Erythroblast (primary cell): ENCODE data around the gene ITGA4.

ENCODE experiments used
- DNase-seq, 2 experiments: peaks; one replicate each; lab custom pipeline; 2025; lab: John Stamatoyannopoulos, UW
- GATA1 ChIP-seq: IDR thresholded peaks from 2 replicates; pipeline ENCODE4 v1.6.1; 2011; ENCODE audit warnings: low read depth, mild to moderate bottlenecking, control low read depth, low read length, moderate library complexity
- POLR2A ChIP-seq: IDR thresholded peaks from 2 replicates; pipeline ENCODE4 v1.6.1; 2011; ENCODE audit warnings: mild to moderate bottlenecking, low read length

Gene ITGA4

DNA sequence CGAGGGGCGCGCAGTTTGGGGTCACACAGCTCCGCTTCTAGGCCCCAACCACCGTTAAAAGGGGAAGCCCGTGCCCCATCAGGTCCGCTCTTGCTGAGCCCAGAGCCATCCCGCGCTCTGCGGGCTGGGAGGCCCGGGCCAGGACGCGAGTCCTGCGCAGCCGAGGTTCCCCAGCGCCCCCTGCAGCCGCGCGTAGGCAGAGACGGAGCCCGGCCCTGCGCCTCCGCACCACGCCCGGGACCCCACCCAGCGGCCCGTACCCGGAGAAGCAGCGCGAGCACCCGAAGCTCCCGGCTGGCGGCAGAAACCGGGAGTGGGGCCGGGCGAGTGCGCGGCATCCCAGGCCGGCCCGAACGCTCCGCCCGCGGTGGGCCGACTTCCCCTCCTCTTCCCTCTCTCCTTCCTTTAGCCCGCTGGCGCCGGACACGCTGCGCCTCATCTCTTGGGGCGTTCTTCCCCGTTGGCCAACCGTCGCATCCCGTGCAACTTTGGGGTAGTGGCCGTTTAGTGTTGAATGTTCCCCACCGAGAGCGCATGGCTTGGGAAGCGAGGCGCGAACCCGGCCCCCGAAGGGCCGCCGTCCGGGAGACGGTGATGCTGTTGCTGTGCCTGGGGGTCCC, at the start of gene ITGA4:
Gene ITGA4, plus strand, starts transcription at position 266 of the 620 bp plus-strand sequence. Its CDS starts 269 bp downstream, at position 535.
- TF ChIP-seq GATA1, result no peak
- no peak for TF ChIP-seq POLR2A

DNA sequence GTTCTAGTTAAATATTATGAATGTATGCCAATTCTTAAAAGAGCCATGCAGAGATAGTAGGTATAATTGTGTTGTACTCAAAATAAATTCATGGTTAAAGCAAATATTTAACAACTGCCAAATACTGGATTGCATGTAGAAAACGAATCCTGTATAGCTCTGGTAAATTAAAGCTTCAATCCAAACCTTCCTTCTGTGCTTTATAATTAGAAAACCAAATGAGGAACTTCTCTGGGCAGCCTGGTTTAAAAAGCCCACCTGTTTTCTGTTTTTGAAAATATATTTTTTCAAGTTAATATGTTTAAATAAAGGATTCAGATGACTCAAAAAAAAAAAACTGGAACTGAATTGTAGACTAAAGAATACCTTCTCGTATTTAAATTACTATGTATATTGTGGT, 48.3 kb upstream of the ITGA4 start:
- DNase-seq, result no peak
- TF ChIP-seq POLR2A, result no peak
- TF ChIP-seq GATA1, result no peak

More for the DNA sequence above, at the start of gene ITGA4:
- peak; percentile 94 to 95 for DNase-seq

DNA sequence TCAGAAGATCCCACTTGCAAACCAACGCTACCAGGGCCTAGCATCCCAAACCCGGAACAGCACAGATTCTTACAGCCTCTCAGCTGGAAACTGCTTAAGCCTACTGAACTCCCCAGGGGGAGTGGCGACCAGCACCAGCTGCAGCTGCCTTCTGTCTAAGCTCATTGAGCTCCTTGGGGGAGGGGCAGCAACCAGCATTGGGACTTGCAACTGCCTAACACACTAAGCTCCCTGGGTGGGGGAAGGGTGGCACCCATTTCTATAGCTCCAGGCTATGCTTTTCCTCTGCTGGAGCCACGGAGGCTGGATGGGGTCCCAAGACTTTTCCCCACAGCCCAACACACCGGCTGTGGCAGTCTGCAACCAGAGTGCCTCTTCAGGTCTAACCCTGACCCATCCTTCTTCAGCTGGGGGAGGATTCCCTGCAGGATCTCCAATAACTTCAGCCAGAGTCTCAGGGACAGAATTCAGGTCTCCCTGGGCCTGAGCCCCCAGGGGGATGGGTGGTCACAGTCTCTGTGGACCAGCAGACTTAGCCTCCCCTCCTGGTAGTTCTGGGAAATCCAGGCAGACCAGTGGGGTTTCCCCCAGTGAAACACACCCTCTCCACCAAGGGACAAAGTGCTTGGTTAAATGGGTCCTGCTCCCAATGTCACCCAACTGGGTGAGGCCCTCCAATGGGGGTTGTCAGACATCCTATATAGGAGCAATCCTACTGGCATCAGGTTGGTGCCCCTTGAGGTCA, 45.9 kb upstream of the ITGA4 start:
- peak; percentile 42 to 65 for DNase-seq
- no peak for TF ChIP-seq POLR2A
- no peak for TF ChIP-seq GATA1

DNA sequence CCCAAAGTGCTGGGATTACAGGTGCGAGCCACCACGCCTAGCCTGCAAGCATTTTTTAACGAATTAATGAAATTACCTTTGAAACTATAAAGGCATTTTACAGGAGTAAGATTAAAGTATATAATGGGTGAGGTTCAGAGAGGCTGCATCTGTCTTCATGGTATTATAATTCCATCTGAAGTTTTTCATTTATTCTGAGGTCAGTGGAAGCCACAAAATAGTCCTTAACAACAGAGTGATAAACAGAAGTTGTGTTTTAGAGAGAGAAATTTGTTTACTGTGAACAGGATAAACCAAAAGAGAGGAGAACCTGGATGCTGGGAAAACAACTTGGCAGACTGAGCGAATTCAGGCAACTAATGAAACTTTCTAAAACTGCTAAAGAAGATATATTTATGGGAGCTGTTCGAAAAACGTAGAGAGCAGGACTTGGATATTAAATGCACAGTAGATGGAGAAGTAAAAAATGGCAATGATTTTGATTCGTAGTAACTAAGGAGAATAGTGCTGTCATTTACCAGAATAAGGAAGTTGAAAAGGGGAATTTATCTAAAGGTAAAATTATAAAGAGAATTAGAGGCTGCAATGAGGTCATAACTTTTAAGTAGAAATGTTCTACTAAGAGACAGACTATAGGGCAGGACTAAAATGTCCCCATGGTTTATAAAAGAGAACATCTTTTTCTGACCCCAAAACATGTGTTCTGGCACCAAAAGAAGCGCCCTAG, 37.9 kb upstream of the ITGA4 start:
- DNase-seq, result no peak
- TF ChIP-seq GATA1, result no peak
- no peak for TF ChIP-seq POLR2A

DNA sequence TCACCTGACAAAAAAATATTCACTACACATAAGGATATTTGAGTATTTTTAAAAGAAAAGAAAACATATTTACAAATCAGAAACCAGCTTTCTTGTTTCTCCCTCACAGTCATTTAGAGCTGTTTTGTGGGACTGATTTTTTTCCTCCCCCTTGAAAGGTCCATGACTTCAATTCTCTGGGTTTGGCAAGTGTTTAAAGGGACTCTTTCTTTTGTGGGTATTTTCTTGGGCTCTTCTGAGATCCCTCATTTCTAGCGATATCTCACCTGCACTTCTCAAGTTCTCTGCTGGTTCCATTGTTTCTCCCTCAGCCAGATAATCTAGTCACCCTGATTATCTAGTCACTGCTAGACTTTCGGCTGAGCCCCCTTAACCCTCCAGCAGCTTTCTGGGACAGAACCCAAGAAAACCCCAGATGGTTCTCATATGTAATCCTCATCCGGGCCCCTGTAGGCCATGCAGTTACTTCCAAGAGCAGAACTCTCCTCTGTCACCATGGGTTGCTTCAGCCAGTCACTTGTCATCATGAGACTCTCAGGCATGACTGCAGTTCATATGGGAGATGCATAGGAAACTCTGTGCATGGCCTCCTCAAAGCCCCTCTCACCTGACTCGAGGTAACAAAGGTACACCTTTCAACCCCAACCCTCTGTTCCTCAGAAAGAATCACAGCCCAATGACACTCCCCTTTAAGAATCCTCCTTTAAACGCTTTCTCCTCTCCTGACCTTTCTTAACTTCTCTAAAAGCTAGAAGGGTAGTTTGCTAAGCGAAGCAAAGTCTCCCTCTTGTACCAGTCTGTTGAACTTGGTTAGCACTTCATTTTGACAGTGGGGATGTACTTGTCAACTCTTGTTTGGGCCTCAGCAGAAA, 36.7 kb upstream of the ITGA4 start:
- TF ChIP-seq GATA1 (no peak), POLR2A (no peak)
- no peak for DNase-seq

DNA sequence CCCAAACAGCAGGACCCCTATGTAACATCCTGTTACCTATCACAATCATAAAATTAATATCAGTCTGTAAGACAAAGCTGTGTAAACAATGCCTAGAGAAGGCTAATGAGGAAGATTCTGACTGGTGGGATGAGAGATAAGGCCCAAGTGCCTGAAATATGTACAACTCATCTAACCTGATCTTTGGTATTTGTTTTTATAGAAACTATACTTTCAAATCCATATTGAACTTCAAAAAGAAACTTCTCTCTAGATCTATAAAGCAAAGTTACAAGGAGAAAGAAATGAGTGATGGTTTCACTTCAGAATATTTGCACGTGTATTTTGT, 36.1 kb upstream of the ITGA4 start:
- no peak for DNase-seq
- TF ChIP-seq GATA1 (no peak), POLR2A (no peak)

DNA sequence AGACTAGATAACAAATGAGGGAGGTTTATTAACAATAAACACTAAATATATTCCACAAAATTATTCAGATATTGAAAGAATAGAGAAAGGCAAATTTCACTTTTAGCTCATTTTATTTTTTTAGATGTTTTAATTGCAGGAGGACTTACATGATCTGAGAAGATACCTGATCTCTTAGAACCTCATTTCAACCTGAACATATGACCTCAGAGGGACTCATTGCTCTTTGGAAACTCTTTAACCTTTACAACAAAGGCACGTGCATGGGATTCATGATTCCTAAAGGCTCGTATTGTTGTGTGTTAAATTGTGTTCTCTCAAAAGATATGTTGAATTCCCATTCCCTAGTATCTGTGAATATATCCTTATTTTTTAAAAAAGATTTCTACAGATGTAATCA, 35.7 kb upstream of the ITGA4 start:
- DNase-seq, result no peak
- no peak for TF ChIP-seq GATA1
- no peak for TF ChIP-seq POLR2A

DNA sequence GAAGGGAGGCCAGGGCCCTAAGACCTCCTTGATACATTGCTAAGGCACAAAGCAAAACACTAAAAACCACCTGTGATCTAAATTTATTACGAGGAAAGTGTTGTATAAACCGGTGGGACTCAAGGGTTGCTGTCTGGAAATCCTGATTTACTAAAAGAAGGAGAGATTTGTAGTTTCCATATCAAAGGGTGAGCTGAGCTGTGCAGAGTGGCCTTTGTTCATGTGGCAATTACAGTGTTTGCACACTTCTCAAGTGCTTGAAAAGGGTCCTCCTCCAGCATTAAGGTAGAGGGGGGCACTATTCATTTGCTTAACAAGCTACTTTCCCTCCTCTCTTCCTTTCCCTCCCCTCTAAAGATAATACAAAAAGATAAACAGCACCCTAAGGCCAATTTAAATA, 30.5 kb upstream of the ITGA4 start:
- TF ChIP-seq GATA1 (no peak), POLR2A (no peak)
- no peak for DNase-seq

DNA sequence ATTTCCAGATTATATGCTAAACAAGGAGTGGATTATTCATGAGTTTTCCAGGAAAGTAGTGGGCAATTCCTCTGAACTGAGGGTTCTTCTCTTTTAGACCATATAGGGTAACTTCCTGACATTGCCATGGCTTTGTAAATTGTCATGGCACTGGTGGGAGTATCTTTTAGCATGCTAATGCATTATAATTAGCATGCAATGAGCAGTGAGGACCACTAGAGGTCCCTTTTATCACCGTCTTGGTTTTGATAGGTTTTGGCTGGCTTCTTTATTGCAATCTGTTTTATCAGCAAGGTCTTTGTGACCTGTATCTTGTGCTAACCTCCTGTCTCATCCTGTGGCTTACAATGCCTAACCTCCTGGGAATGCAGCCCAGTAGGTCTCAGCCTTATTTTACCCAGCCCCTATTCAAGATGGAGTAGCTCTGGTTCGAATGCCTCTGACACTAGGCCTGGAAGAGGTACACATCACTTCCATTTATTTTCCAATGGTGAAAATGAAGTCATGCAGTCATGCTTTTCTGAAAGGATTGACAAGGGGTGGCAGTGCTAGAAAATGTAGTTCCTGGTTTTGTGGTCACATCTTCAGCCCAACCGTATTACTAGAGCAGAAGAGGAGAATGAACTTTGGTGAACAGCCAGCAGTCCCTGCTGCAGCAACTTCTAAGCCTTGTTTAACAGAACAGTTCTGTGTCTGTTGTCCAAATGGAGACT, 26.6 kb upstream of the ITGA4 start:
- TF ChIP-seq POLR2A (no peak), GATA1 (no peak)
- DNase-seq, result peak; percentile 60 to 74

DNA sequence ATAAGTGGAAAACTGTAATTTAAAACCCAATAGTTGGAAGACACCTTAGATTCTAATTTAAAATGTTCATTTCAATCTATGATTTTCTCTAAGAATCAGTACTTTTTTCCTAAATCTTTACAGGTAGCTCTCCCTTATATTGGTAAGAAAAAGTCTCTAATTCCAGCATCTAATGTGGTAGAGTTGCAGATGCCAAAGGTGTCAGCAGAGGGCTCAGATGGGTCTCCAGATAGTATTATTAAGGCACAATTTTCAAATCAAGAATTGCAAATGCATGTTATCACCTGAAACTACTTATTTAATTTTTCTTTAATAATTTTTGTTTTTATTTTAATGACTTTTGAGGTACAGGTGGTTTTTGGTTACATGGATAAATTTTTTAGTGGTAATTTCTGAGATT, 25.5 kb upstream of the ITGA4 start:
- no peak for TF ChIP-seq POLR2A
- no peak for TF ChIP-seq GATA1
- peak in 1 of 2 experiments; percentile 13 for DNase-seq

DNA sequence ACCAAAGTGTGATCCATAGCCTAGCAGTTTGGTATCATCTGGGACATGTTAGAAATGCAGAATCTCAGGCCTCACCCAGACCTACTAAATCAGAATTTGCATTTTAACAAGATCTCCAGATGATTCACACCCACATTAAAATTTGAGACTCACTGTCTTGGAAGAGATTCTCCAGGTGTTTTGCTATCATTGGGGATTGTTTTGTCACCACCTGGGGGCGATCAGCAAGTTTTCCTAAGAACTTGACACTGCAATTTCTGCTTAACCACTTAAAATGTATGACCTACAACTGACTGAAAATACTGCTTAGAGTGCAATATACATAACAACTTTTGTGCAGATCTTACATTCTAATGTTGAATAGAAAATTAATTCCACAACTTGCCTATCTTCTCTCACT, 18.9 kb upstream of the ITGA4 start:
- no peak for TF ChIP-seq GATA1
- no peak for TF ChIP-seq POLR2A
- peak; percentile 54 for DNase-seq

DNA sequence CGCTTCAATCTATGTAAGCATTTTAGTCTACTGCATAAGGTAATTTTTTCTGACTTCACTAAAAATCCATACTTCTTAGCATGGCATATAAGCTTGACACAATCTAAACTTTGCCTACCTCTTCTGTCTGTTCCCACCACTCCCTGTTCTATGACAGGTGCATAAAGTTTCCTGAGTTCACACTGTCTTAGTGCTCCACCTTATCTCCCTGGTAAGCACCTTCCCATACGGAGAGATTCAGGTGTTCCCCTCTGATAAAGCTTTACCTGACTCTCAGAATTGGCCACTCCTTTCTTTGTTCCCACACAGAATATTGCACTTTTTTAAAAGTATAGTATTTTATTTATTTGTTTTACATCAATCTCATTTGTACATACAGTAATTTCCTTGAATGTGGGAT, 16.8 kb upstream of the ITGA4 start:
- TF ChIP-seq POLR2A, result no peak
- no peak for TF ChIP-seq GATA1
- peak in 1 of 2 experiments; percentile 32 for DNase-seq

DNA sequence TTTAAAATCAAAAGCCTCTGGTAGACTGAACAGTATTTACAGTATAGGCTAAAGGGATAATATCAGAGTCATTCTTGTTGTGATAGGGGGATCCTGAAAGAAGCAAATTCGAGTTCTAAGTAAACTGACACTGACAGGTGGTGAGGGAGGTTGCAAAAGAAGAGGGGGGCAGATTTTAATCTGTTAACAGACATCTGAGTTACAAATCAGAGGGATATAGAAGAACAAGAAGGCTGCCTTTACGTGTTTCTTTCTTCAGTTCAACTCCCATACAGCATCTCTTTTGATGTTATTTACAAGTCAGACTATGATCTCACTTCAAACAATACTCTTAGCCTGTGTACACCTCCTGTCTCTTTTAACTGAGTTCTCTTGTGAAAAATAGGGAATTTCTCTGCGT, 16.3 kb upstream of the ITGA4 start:
- TF ChIP-seq POLR2A (no peak), GATA1 (no peak)
- no peak for DNase-seq
